ENCODE measurements around the gene NARF.
"Not testable (repeated sequence)": the region's sequence is repeated elsewhere in the genome, so short reads cannot be mapped to it uniquely, and the experiment has no call there.

NARF gene

DNA sequence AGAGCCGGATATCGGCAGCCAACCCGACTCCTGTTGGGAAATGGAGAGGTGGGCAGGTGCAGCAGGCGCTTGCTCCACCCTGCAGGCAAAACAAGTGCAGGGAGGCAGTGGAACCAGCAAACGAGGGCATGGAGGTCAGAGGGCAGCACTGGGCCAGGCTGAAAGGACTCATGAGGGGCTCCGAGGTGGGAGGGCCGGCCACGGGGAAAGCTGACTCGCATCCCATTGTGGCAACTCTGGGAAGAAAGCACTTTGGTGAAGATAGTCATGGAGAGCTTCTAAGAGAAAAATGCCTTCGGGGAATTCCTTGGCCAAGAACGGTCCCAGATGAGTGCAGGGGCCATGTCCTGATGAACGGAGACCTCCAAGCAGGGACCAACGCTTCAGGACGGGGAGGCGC, 12.4 kb upstream of the NARF start:
- DNase-seq (ENCODE audit: low read depth): no peak

DNA sequence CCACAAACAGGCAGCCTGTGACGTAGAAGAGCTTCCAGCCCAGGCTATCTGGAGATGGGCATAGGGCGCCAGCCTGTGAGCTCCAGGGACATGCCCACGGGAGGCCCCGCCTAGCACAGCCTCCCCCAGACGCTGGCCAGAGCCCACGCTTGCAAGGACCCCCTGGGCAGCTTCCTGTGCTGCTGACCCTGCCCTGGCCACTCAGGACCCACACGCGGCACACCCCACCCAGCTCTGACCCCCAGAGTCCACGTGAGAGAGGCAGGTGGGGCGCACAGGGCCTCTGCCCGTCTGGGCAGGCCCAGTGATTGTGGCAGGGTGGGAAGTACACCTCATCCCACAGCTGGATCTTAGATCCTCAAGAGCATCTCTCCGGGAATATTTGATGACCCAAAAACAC, 11.9 kb upstream of the NARF start:
- no peak for DNase-seq (ENCODE audit: low read depth)

DNA sequence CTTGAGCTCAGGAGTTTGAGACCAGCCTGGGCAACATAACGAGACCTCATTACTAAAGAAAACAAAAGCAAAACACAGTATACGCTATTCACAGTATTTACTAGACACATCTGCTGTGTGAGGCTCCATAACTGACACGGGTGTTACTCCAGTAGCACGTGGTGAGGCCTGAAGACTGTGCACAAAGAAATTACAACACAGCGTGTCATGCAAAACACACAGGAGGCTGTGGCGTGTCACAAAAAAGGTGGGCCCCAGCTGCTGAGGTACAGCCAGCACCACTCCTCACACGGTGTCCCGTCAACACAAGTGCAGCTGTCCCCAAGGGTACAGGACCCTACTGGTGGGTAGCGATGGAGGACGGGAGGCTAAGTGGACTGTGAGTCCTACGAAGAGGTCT, 10.7 kb upstream of the NARF start:
- DNase-seq (ENCODE audit: low read depth): no peak

DNA sequence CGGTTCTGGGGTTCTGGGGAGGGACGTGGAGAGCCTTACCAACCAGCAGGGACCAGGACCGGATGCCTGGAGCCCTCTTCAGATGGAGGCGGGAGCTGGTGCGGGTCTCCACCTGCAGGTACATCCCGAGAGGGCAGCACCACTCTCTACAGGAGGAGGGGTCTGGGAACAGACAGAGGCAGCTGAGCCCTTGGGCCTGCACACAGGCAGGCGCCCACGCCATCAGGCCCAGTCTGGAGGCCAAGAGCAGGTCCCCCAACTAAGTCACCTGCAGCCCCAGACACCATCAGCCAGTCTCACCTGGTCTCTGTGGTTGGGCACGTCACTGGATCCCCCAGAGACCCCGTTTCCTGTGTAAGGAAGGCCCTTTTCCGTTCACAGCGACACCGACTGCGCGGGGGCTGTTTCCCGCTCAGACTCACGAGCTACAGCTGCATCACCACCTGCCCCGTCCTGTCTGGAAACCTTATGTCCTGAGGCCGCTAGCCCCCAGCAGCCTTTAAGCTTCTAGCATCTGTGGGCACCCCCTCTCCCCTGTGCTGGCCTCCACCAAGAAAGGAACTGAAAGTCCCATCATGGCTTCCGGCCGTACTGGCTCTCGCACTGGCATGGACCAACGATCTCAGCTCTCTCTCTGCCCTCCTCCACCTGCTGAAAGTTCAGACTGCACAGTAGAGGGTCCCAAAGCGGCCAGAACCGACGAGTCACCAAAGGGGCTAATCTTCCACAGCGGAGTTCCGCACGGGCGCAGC, 9.2 kb upstream of the NARF start:
- DNase-seq (ENCODE audit: low read depth): peak; percentile 67

DNA sequence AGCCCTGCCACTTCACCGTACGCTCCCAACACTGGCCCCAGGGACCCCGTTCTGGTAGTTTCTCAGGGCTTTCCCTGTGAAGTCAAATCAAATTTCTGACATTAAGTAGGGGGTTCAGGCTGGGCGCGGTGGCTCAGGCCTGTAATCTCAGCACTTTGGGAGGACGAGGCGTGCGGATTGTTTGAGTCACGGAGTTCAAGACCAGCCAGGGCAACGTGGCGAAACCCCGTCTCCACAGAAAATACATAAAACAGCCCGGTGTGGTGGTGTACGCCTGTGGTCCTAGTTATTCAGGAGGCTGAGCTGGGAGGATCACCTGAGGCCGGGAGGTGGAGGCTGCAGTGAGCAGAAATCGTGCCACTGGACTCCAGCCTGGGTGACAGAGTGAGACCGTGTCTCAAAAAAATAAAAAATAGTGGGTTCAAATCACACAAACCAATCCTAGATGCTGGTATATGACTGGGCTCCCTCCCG, 8.6 kb upstream of the NARF start:
- DNase-seq (ENCODE audit: low read depth): peak; percentile 7

DNA sequence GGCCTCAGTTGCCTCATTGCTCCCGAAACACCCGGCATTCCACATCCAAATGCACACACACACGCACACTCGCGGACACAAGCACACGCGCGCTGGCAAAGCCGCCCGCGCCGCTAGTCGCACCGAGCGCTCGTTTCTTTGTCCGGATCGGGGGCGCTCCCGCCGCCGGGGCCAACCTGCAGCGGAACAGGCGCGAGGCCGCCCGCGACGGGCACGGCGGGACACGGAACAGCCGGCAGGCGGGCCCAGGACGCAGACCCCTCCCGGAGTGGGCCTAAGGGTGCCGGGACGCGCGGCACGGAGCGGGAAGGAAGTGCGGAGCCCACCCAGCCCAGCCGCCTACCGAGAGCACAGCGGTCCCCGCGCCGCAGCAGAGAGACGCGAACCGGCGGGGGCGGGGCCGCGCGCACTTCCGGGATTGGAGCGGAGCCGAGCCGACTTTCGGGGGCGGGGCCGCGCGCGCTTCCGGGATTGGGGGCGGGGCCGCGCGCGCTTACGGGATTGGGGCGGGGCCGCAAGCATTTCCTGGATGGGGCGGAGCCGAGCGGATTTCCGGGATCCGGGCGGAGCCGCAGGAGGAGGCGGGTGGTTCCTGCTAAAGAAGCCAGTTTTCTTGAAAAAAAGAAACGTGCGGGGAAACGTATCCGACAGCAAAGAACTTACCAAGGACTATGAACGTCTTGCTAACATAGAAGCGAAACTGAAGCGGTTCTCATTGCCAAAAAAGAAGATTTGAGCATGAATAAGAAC, 8.0 kb upstream of the NARF start, which contains the start of gene CYBC1:
TSS of gene CYBC1 (minus strand) at position 396 of the 750 bp plus-strand sequence. CDS start 1,498 bp downstream, outside the sequence.
- peak; percentile 92 for DNase-seq (ENCODE audit: low read depth)

DNA sequence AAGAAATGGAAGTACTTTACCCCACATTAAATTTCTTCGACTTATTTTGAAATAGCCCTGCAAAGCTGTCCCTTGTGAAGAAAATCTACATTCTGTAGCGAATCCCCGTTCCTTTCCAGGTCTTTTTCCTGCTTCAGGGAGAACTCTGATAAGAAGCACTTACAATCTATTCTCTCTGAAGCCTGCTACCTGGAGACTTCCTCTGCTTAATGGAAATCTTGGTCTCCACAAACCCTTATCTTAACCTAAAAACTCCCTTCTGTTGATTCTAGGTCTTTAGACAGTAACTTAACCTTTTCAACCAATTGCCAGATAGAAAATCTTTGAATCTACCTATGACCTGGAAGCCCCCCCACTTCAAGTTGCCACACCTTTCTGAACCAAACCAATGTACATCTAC, 6.4 kb upstream of the NARF start:
- DNase-seq (ENCODE audit: low read depth): no peak

DNA sequence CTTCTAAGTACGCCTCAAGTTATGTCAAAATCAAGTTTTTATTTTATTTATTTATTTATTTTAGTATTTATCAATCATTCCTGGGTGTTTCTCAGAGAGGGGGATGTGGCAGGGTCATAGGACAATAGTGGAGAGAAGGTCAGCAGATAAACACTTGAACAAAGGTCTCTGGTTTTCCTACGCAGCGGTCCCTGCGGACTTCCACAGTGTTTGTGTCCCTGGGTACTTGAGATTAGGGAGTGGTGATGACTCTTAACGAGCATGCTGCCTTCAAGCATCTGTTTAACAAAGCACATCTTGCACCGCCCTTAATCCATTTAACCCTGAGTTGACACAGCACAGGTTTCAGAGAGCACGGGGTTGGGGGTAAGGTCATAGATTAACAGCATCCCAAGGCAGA, 5.4 kb upstream of the NARF start:
- DNase-seq (ENCODE audit: low read depth): not testable (repeated sequence)

DNA sequence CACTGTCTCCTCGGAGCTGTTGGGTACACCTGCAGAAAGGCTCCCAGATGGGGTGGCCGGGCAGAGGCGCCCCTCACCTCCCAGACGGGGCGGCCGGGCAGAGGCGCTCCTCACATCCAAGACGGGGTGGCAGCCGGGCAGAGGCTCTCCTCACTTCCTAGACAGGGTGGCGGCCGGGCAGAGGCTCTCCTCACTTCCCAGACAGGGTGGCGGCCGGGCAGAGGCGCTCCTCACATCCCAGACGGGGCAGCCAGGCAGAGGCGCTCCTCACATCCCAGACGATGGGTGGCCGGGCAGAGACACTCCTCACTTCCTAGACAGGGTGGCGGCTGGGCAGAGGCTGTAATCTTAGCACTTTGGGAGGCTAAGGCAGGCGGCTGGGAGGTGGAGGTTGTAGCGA, 4.8 kb upstream of the NARF start:
- DNase-seq (ENCODE audit: low read depth): not testable (repeated sequence)

DNA sequence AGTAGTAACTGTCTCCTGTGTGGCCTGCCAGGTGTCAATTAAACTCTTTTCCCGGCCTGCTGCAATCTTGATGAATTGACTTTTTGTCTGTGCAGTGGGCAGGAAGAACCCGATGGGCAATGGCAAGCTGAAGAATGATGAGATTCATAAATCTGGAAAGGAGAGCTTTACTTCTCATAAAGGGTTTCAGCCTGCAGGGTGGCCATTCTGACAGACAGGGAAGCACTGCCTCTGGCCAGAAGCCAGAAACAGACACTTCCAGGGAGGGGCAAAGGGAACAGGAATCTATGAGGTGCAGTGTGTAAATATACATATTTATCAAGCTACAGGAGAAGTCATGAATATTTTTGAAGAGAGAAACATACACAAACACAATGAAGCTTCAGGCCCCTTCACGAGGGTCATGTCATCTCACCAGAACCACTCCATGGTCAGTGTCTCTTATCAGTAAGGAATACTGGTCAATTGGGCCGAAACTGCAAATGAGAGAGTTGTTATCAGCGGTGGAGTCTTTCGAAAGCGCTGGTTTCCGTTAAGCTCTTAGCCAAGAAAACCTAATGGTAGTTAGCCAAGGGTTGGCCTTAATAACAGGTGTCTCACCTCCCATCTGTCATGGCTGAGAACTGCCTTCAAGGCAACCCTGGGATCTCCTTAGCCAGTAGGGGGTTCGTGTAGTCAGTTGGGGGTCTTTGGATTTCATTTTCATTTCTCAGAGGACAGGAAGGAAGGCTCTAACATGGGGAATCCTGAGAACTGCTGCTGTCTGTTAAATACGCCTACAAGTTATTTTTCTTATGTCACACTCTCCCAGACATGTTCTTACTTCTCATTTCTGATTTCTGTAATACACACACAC, 1.2 kb upstream of the NARF start:
- DNase-seq (ENCODE audit: low read depth): no peak

DNA sequence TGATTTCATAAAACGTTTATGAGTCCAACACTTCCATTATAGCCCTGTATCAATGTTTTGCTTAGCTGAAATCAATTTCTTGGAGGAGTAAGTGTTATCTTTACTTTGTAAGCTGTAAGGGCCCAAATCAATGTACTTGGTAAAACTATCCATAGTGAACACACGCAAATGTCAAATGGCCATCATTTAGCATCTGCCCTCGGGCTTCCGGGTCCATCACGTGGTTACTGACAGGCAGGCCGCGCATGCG, 687 bp upstream of the NARF start:
- no peak for DNase-seq (ENCODE audit: low read depth)

DNA sequence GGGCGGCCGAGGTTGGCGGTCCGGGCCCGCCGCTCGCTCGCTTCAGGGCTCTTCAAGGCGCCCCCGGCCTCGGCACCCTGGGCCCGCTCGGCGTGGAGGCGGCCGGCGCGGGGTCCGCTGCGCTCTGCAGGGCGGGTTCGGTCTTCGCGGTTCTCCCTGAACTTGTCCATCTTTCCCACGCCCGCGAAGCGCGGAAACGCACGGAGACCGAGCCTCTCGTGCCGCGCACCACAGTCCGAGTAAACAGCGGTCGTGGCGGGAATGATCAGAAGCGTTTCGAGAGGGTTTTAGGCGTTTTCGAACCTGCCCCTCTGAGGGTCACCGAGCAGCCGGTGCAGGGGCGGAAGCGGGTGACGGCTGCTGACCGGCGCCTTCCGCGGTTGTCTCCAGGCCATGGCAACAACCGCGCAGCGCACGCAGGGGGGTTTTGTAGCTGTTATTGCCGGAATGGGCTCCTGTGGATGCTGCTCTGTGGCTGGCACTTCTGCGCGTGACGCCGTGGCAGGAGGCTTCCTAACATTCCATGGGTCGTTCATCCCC, 414 bp downstream of the NARF start:
- DNase-seq (ENCODE audit: low read depth): no peak

DNA sequence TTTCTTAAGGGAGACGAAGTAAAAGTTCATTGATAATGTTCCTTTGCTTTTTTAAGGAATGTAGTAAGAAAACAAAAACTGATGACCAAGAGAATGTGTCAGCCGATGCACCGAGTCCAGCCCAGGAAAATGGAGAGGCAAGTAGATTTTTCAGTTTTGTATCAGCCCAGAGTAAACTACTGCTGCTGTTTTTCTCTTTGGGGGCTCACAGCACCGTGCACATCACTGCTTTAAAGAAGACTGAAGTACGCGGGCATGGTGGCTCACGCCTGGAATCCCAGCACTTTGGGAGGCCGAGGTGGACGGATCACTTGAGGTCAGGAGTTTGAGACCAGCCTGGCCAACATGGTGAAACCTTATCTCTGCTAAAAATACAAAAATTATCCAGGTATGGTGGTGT, 1.4 kb downstream of the NARF start:
- DNase-seq (ENCODE audit: low read depth): not testable (repeated sequence)

DNA sequence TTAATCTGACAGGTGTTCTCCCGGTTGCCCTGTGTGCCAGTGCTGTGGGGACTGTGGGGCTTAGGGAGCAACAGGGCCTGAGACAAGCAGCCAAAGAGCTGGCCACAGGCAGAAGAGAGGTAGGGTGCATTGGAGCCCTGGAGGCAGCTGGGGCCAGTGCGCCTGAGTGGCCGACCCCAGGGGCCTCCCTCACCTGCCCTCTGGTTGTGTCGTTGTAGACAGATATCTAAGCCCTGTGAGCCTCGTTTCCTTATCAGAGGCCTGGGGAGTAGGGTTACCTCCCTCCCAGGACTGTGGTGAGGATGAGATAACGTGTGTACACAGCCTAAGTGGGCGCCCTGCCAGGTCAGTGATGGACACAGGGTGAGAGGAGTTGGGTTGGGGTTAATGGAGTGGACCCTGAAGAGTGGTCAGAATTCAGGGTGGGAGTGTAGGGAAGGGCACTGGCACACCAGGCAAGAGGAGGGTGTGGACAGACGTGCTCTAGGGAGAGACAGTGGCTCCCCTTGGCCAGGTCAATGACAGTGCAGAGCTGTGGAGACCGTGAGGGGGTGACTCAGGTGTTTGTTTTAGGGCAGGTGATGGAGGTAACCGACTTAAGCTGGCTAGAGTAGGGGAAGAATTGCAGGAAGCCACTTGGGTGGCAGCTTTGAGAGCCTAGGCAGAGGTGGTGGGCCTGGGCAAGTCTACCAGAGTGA, 3.4 kb downstream of the NARF start:
- no peak for DNase-seq (ENCODE audit: low read depth)

DNA sequence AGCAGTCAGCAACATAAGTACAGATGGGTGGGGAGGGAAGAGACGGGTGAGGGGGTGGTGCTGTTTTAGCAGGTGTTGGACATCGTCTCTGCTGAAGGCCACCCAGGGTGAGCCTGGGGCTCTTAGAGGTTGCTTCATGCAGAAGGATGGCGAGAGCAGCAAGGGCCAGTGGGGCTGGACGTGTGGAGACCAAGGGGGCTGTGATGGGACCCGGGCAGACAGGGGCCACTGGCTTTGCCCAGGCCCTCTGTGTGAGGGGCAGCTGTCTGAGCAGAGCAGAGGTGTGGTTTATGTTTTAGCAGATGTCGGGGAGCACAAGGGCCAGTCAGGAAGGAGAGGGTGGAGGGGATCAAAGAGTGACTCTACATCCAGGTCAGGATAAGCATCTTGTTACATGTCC, 4.8 kb downstream of the NARF start:
- no peak for DNase-seq (ENCODE audit: low read depth)

DNA sequence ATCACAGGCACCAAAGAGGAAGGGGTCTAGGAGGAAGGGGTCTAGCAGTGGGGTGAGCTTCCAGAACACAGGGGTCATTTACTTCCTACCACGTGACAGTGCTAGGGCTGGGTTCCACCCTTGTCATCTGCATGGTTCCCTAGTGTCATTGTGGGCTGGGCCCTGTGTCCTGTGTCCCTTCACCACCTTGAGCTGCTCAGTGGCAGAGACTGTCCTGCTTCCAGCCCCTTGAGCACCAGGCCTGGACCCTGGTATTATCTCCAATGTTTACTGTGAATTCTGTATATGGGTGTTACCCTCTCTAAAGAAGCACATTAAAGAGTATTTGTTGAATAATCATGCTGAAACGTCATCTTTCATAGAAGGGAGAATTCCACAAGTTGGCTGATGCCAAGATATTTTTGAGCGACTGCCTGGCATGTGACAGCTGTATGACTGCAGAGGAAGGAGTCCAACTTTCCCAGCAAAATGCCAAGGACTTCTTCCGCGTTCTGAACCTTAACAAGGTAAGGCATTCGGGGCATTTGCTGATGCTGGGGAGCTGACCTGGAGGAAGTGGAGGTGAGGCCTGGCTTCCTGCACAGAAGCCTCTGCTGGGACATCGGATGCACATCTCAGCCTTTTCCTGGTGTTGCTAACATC, 5.5 kb downstream of the NARF start:
- no peak for DNase-seq (ENCODE audit: low read depth)

DNA sequence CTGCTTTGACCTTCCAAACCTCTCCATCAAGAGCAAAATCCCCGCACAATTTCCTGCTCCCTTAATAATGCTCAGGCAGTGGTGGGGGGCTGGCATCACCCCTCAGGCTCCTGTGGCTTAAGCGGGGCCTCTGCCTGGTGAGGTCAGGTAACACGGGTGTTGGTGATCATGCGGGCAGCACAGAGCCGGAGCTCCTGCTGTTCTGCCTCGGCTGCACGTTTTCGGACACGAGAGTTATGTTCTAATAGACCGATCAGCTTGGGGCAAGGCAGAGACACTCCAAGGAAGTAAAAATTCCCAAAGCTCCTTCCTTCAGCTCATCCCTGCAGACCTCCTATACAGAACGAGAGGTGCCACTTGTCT, 6.0 kb downstream of the NARF start:
- no peak for DNase-seq (ENCODE audit: low read depth)

DNA sequence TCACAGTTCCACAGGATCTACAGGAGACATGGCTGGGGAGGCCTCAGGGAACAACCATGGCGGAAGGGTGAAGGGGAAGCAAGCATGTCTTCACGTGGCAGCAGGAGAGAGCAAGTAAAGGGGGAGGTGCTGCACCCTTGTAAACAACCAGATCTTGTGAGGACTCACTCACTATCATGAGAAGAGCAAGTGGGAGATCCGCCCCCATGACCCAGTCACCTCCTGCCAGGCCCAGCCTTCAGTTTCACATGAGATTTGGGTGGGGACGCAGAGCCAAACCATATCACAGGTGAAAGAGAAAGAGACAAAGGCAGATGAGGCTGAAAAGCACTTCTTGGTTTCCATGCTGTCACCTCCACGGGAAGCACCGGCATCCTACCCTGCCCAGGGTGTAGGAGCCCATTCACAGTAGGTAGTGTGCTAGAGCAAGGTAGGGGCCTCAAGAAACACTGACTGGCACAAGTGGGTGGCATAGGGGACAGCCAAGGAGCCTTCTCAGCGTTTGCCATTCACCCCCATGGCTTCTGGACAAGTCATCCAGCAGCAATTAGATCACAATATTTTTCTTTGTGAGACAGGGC, 6.6 kb downstream of the NARF start:
- DNase-seq (ENCODE audit: low read depth): no peak

DNA sequence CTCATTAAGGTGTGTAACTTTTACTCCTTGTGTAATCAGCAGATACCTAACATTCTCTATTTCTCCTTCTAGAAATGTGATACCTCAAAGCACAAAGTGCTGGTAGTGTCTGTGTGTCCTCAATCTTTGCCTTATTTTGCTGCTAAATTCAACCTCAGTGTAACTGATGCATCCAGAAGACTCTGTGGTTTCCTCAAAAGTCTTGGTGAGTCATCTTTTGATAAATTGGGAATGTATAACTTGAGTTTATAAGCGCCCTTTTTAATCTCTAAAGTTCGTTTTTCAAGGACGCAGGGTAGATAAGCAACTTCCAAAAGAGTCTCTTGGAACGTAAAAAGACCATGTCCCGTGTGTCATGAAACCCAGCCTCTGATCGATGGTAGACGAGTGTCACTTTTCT, 10.2 kb downstream of the NARF start:
- DNase-seq (ENCODE audit: low read depth): no peak

DNA sequence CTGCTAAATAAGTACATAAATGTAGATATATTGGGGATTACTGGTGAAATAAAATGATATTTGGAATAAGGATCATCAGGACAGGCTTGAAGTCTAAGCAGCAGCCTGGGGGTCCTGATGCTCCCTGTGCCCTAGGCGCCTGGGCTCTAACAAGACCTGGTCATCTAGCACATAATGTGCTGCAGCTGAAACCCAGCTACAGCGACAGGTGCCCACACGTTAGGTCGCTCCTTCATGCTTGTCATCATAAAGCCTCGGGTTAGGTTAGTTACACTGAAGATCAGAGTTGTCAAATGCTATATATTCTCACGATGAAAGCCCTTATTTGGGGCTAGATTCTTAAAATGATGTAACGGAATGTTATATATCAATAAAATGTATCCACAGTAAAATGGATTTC, 11.5 kb downstream of the NARF start:
- no peak for DNase-seq (ENCODE audit: low read depth)

Measured in T follicular helper cell (primary cell).